Measurements from ENCODE around the gene GNA15.
"Not testable (repeated sequence)": the region's sequence is repeated elsewhere in the genome, so short reads cannot be mapped to it uniquely, and the experiment has no call there.

The GNA15 gene

DNA sequence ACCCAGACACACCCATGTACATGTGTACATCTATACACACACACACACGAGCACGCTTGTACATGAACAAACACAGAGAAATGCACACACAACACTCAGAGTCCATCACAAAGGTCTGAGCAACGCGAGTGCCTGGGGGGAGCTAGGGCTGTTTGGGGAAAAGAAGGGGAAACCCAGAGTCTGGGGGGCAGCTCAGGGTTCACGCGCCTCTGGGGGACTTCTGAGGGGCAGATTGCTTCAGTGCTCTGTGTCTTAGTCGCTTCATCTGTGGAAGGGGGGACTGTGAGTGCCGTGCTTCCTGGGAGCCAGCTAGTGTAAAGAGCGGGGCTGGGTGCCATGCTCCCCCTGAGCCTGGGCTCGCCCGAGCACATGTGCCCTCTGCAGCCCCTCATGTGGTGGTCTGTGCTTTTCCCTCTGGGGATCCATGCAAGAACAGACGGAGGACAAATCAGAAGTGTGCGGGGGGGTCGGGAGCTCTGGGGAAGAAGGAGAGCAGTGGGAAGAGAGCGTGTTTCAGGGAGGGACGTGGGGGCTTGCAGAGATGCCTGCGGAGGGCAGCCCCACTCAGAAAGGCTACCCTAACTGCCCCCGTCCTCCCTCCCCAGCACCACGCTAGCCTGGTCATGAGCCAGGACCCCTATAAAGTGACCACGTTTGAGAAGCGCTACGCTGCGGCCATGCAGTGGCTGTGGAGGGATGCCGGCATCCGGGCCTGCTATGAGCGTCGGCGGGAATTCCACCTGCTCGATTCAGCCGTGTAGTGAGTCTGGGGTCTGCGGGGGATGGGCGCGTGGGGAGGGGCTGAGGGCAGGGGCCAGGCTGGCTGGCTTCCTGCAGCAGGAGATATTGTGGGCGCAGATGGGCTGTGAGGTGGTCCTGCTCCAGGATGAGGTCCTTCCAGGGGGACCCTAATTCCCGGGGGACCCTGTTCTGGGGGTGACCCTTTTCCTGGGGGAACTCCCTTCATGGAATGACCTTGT, 14.0 kb downstream of the GNA15 start:
- no peak for DNase-seq (ENCODE audit: low read depth)

DNA sequence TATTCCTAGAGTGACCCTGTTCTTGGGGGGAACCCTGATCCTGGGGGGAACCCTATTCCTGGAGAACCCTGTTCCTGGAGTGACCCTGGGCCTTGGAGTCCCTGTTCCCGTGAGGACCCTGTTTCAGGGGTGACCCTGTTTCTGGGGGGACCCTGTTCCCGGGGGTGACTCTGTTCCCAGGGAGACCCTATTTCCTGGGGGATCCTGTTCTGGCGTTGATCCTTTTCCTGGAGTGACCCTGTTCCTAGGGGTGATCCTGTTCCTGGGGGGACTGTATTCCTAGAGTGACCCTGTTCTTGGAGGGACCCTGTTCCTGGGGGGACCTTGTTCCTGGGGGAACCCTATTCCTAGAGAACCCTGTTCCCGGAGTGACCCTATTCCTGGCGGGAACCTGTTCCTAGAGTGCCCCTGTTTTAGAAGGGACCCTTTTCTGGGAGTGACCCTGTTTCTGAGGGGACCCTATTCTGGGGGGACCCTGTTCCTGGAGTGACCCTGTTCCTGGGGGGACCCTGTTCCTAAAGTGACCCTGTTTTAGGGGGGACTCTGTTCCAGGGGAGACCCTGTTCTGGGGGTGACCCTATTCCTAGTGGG, 15.0 kb downstream of the GNA15 start:
- DNase-seq (ENCODE audit: low read depth): no peak

DNA sequence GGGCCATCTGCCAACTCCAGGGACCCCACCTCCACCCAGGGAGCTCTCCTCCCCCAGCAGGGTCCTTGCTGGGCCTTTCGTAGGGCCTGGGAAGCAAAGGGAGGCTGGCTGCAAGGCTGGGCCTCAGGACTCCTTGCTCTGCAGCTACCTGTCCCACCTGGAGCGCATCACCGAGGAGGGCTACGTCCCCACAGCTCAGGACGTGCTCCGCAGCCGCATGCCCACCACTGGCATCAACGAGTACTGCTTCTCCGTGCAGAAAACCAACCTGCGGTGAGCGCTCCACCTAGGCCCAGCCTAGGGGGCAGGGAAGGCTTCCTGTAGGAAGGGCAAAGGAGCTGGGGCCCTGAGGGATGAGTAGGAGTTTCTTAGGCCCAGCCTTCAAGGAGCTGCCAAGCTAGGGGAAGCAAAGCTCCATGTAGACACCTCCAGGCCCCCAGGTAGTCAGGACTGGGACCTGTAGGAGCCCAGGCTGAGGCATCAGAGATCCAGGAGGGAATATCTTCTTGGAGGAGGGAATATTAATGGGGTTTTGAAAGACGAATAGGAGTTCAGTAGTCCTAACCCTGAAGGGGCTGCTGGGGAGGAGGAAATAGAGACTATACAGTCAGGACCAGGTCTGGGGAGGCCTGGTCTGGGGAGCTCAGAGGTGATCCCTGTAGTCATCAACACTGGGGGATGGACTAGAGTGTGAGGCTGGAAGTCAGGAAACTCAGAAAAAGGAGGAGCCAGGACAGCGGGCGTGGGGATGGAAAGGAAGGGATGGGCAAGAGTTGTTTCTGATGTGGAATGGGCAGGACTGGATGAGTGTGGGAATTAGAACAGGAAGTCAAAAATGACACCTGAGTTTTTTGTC, 16.0 kb downstream of the GNA15 start:
- DNase-seq (ENCODE audit: low read depth): no peak

DNA sequence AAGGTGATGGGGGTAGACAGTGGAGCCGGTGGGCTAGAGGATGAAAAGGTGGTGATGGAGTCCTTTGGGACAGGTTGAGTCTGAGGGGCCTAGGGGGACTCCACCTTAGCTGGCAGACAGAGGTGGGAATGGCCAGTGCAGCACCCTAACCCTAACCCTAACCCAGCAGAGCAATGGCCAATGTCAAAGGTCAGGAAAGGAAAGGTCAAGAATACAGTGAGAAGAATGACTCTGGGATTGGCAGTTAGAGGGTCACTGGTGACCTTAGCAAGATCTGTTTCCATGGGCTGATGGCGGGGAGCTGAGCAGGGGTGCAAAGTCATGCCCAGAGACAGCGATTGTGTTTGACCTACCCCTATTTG, 16.6 kb downstream of the GNA15 start:
- no peak for DNase-seq (ENCODE audit: low read depth)

DNA sequence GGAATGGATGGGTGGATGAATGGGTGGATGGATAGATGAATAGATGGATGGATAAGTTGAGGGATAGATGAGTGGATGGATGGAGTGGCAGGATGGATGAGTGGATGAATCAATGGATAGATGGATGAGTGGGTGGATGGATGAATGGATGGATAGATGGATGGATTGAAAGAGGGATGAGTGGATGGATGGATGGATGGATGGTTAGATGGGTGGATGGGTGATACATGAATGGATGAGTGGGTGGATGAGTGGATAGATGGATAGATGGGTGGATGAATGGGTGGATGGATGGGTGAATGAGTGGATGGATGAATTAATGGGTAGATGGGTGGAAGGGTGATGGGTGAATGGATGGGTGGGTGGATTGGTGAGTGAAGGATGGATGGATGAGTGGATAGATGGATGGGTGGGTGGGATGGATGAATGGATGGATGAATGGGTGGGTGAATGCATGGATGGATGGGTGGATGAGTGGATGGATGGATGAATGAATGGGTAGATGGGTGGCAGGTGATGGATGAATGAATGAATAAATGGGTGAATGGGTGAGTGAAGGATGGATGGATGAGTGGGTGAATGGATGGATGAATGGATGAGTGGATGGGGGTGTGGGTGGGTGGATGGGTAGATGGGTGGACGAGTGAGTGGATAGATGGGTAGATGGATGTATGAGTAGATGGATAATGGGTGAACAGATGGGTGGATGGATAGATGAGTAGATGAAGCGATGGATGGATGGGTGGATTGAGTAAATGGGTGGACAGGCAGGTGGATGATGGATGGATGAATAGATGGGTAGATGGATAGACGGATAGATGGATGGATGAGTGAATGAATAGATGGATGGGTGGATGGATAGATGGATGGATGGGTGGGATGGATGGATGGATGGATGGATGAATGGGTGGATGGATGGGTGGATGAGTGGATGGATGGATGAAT, 17.7 kb downstream of the GNA15 start:
- DNase-seq (ENCODE audit: low read depth): no peak

DNA sequence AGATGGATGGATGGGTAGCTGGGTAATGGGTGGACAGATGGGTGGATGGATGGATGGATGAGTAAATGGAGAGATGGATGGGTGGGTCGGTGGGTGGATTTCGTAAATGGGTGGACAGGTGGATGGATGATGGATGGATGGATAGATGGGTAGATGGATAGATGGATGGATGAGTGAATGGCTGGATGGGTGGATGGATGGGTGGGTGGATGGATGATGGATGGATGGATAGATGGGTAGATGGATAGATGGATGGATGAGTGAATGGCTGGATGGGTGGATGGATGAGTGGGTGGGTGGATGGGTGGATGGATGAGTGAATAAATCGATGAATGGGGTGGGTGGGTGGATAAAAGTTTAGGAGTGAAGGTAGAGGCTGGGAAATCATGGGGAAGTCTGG, 18.6 kb downstream of the GNA15 start:
- not testable (repeated sequence) for DNase-seq (ENCODE audit: low read depth)

DNA sequence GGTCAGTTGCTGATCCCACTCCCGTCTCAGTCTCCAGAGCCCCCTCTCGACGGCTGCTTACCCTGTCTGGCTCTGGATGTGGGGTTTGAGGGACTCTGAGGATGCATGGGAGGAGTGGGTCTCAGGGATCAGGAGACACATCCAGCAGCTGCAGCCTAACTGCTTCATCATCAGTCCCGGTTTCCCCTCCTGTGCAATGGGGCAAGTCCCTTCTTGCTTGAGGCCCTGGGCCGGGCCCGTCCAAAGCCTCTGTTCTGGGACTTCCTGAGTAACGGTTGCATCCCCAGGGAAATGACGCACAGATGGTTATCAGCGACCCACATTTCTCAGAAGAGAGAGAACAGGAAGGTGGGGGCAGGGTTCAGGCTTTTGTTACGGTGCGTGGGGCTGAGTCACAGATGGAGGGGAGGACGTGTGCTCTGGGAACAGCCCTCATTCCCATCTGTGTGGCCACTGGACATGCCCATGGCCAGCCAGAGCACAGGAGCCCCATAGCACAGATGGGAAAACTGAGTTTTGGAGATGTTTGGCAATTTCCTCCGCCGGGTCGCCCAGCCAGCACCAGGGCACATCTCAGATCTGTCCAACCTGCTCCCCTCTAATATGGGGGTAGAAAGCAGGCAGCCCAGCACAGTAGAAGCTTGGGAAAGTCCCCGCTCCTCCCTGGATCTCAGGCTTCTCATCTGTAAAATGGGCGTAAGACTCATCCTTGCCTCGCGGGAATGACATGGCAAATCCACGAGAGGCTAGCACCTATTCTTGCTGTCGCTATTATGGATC, 19.3 kb downstream of the GNA15 start:
- peak; percentile 76 for DNase-seq (ENCODE audit: low read depth)

DNA sequence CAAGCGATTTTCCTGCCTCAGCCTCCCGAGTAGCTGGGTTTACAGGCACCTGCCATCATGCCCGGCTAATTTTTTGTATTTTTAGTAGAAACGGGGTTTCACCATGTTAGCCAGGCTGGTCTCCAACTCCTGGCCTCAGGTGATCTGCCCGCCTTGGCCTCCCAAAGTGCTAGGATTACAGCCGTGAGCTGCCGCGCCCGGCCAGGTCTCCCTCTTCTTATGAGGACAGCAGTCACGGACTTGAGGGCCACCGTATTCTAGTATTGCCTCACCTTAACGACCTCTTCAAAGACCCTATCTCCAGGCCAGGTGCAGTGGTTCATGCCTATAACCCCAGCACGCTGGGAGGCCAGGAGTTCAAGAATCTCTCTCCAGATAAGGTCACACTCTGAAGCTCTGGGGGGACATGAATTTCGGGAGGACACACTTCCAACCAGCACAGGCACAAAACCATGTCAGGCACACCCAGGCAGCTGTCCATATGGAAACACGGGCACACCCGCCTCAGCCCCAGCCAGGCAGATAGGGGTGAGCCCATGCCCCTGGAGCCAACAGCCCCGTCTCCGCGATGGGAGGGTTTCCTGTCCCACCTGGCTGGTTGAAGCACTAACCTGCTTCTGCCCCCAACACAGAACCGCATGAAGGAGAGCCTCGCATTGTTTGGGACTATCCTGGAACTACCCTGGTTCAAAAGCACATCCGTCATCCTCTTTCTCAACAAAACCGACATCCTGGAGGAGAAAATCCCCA, 21.4 kb downstream of the GNA15 start:
- DNase-seq (ENCODE audit: low read depth): no peak

DNA sequence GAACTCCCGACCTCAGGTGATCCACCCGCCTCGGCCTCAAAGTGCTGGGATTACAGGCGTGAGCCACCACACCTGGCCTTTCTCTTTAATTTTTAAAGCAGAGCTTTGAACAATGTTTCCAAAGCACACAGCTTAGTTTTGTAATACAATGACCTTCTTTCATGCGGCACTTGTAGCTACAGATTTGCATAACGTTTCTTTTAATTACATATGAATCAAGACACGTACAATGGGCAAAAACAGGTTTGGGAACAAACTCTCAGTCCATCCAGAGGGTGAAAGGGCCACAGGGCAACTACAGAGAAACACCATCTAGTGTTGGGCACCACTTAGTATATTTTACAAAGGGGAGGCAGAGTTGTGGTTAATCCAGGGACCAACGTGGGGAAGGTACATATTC, 23.7 kb downstream of the GNA15 start:
- DNase-seq (ENCODE audit: low read depth): no peak

DNA sequence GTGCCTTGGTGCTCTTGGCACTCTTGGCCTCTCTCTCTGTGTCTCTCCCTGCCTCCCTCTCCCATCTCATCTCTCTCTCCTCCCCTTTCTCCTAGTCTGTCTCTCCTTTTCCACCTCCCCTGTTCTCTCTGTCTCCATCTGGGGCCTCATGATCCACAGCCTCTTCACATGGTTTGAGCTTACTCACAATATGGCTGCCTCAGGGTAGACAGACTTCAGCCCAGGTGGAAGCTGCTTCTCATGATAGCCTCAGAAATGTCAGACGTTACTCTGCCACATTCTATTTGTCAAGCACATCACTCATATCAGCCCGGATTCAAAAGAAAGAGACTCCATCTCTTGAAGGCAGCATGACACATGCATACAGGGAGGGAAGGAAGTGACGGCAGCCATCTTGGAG, 24.4 kb downstream of the GNA15 start:
- no peak for DNase-seq (ENCODE audit: low read depth)

DNA sequence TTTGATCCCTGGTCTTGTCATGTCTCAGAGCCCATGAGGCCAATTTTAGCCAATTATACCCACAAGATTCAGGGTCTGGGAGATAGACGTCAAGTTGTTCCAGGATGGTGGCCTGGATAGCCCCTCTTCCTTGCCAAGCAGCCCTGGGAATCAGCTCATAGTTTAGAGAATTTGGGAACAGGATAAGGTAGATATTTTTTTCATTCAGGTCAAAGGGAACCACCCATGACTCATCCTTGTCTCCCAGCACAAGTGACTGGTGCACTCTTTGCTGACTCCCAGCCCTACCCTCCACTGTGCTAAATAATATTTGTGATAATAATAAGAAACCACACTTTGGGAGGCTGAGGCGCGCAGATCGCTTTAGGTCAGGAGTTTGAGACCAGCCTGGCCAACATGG, 25.6 kb downstream of the GNA15 start:
- DNase-seq (ENCODE audit: low read depth): no peak

DNA sequence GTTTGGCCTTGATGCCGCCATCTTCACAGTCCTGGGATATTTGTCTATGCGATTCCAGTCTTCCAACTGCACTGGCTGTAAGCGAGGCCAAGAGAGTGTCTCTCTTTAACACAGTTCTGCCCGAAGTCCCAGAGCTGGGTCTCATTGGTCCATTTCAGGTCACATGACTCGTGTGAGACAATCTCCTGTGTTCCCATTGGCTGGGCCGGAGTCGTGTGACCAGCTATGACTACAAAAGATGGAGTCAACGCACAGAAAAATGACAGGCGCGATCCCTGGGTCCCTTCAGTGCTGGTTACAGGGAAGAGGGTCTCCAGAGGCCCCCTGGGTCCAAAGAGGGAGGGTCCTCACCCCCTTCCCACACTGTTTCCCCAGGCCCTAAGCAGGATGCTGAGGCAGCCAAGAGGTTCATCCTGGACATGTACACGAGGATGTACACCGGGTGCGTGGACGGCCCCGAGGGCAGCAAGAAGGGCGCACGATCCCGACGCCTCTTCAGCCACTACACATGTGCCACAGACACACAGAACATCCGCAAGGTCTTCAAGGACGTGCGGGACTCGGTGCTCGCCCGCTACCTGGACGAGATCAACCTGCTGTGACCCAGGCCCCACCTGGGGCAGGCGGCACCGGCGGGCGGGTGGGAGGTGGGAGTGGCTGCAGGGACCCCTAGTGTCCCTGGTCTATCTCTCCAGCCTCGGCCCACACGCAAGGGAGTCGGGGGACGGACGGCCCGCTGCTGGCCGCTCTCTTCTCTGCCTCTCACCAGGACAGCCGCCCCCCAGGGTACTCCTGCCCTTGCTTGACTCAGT, 26.8 kb downstream of the GNA15 start:
- DNase-seq (ENCODE audit: low read depth): no peak

DNA sequence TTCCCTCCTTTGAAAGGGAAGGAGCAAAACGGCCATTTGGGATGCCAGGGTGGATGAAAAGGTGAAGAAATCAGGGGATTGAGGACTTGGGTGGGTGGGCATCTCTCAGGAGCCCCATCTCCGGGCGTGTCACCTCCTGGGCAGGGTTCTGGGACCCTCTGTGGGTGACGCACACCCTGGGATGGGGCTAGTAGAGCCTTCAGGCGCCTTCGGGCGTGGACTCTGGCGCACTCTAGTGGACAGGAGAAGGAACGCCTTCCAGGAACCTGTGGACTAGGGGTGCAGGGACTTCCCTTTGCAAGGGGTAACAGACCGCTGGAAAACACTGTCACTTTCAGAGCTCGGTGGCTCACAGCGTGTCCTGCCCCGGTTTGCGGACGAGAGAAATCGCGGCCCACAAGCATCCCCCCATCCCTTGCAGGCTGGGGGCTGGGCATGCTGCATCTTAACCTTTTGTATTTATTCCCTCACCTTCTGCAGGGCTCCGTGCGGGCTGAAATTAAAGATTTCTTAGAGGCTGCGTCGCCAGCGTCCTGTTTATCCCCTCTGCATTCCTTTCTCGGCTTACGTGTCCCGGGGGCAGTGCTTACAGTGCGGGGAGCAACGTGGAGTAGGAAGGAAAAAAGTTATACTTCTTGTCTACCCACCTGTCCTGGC, 27.5 kb downstream of the GNA15 start:
- DNase-seq (ENCODE audit: low read depth): peak; percentile 60

DNA sequence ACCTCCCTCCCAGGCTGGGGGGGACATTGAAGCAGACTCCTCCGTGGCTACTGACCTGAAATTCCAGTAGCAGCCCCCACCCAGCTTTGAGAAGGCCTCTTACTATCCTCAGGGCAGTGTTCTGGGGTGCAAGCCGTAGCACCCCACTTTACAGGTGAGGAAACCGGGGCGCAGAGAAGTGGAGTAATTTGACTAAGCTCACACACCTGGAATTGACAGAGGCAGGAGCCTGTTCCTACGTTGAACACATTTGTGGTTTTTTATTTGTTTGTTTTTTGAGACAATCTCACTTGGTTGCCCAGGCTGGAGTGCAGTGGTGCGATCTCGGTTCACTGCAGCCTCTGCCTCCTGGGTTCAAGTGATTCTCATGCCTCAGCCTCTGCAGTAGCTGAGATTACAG, 28.1 kb downstream of the GNA15 start:
- no peak for DNase-seq (ENCODE audit: low read depth)

DNA sequence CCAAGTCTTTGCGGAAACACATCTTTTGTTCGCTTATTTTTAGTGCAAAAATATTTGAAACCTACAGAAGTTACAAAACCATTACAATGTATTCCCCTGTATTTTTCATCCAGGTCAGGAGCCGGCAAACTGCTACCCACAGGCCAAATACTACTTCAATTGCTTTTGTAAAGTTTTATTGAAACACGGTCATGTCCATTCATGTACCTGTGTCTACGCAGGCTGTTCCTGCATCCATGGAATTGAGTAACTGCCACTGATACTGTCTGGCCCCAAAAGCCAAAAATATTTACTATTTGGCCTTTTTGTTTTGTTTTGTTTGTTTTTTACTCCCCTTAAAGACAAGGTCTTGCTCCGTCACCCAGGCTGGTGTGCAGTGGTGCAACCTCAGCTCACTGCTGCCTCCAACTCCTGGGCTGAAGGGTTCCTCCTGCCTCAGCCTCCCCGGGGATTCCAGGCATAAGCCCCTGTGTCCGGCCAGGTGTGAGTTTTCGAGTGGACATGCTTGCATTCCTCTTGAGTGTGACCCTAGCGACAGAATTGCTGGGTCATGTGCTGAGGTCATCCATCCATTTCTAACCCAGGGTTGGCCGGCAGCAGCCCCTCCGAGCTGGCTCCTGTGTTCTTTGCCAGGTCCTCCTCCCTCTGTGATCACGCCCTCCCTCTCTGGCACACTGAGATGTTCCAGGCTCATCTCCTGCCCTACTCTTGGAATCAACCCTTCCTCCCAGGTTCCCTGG, 31.9 kb downstream of the GNA15 start:
- DNase-seq (ENCODE audit: low read depth): no peak

DNA sequence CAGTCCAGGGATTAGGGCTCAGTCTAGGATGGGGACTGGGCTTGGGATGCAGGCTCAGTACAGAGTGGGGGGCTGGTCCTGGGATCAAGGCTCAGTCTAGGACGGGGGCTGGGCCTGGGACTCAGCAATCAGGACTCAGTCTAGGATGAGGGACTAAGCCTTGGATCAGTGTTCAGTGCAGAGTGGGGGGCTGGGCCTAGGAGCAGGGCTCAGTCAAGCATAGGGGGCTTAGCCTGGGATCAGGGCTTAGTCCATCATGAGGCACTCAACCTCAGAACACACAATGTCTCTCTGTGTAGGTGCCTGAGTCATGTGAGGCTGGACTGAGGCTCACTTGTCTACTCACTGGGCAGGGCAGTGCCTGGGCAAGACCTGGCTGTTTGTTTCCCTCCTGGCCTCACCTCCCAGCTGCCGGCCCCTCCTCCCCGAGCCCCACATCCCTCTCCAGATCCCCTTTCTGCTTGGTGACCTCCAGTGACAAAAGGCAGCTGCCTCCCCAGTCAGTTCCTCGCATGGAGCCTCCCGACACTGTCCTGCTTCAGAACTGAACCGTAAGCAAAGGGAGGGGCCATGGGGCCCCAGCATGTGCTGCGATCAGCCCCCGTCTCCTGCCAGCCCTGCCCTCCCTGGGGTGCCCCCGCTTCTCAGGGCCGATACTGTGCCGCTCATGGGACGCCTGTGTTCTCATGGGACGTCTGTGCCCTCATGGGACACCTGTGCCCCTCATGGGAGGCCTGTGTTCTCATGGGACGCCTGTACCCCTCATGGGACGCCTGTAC, 36.2 kb downstream of the GNA15 start:
- no peak for DNase-seq (ENCODE audit: low read depth)

DNA sequence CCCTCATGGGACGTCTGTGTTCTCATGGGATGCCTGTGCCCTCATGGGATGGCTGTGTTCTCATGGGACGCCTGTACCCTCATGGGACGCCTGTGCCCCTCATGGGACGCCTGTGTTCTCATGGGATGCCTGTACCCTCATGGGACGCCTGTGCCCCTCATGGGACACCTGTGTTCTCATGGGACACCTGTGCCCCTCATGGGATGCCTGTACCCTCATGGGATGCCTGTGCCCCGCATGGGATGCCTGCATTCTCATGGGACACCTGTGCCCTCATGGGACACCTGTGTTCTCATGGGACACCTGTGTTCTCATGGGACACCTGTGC, 36.8 kb downstream of the GNA15 start:
- DNase-seq (ENCODE audit: low read depth): not testable (repeated sequence)

All from T follicular helper cell (primary cell).